Measurements from ENCODE around the gene ZNF19.

DNA sequence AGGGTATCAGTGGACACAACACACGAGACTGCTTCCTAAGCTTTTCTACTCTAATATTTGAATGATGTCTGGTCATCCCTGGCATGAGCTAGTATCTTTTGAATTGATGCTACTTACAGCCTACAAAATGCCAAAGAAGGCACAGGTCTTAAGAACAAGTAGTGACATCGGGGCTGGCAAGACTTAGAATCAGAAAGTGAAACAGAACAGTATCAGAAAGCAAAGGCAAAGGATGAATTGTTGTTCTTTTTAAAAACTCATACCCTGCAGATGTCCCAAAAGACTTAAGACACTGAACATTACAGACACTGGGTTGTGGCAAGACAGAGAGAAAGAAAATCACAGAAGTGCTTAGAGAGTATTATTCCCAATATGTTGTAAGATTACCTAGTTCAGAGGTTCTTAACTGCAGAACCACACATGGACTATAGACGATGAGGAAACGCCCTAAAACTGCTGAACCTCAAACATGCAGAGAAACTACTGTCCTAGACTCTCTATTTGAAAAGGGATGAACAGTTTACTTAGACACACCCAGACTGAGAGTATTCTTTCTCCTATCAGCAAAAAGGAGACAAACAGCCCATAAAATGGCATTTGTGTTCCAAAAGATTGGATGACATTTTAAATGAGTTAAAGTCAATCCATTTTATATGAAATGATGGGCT lies 12.5 kb downstream of the ZNF19 start:
- no peak for TF ChIP-seq CTCF (IDR thresholded peaks at IDR 0.05; ENCODE audit: poor library complexity)
- no peak for TF ChIP-seq EZH2phosphoT487 (IDR thresholded peaks at IDR 0.05; ENCODE audit: low read depth, severe bottlenecking, unreplicated experiment)

Measured in hepatocyte (in vitro differentiated cells).